ENCODE measurements around the gene SMARCA2.

SMARCA2 gene

DNA sequence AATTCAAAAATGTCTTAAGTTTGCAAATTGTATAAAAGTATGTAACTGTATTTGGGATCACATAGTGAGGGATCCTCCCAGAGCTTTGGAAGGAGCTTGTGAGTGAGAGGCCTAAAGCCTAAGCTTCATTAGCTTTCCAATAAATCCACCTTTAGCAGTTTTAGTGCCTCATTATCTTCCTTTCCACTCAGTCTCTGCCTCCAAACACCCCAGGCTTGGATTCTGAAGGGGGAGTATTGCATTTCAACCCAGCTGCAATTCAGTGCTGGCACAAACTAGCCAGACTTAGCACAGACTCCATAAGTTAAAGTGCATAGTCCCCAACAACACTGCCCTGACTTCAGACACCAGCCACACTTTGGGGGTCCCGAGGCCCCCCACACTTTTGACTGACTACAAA, 113.5 kb downstream of the SMARCA2 start:
- H3K4me3 ChIP-seq (ENCODE audit: control insufficient read depth in 1 of 7, extremely low read depth in 1 of 7, insufficient read depth in 4 of 7, low read depth in 2 of 7, low read length in 6 of 7), result no peak overlapping the region
- peaks cover 30 to 50% (median 45%) of the 10 kb centered on the region in 4 experiments for H3K36me3 ChIP-seq (ENCODE audit: control insufficient read depth in 4 of 4, insufficient read depth in 4 of 4, low read length in 3 of 4)
- no peaks in the 10 kb centered on the region for H3K27me3 ChIP-seq (replicated peaks in 2 of 5; ENCODE audit: control insufficient read depth in 4 of 5, insufficient read depth in 5 of 5, low read length in 4 of 5)
- ChIA-PET CTCF (interaction anchor here (0.7 to 16.4 kb wide), 5 partner anchors 12 to 48 kb away, joined by 3 to 272 read pairs (median 5); no protein-coding TSS in a partner anchor), POLR2A (no interaction called here)
- H3K27ac ChIP-seq (ENCODE audit: insufficient read depth in 1 of 2, low read depth in 1 of 2, low read length in 2 of 2, poor library complexity in 1 of 2, severe bottlenecking in 2 of 2), result peak overlapping the region; percentile 2 to 52
- H3K4me1 ChIP-seq (ENCODE audit: control extremely low read depth in 1 of 4, control insufficient read depth in 4 of 4, insufficient read depth in 4 of 4, low read length in 3 of 4), result peaks cover 6 to 30% (median 14%) of the 10 kb centered on the region in 4 experiments
- DNase-seq, result no peak
- no peaks in the 10 kb centered on the region for H3K9me3 ChIP-seq (ENCODE audit: control extremely low read depth in 1 of 5, control insufficient read depth in 4 of 5, insufficient read depth in 2 of 5, low read depth in 1 of 5, low read length in 4 of 5)
- WGBS (ENCODE audit: insufficient coverage), result 50% methylated on average over 1 of the region's 1 CpG

DNA sequence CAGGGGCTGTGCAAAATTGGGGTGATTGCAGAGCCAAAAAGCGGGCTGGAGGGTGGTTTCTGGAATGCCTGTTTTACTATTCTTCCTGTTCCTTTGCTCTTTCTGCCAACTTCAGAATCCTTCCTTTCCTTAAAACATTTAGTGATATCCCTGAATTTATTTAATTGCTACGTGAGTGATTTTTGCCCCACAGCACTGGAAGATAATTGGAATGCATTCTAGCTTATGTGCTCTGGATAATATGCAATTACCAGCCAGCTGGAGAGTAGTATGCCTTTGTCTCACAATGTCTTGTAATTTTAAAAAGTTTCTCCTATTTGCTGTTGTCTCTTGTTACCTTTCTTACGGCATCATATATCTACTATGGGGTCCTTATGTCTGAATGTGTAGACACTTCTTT, 115.8 kb downstream of the SMARCA2 start:
- Histone ChIP-seq H3K27ac (ENCODE audit: insufficient read depth in 1 of 2, low read depth in 1 of 2, low read length in 2 of 2, poor library complexity in 1 of 2, severe bottlenecking in 2 of 2) (no peak overlapping the region), H3K4me3 (ENCODE audit: control insufficient read depth in 1 of 7, extremely low read depth in 1 of 7, insufficient read depth in 4 of 7, low read depth in 2 of 7, low read length in 6 of 7) (no peak overlapping the region), H3K4me1 (ENCODE audit: control extremely low read depth in 1 of 4, control insufficient read depth in 4 of 4, insufficient read depth in 4 of 4, low read length in 3 of 4) (peaks cover 4 to 23% (median 10%) of the 10 kb centered on the region in 4 experiments), H3K36me3 (ENCODE audit: control insufficient read depth in 4 of 4, insufficient read depth in 4 of 4, low read length in 3 of 4) (peaks cover 24 to 50% (median 43%) of the 10 kb centered on the region in 4 experiments), H3K9me3 (ENCODE audit: control extremely low read depth in 1 of 5, control insufficient read depth in 4 of 5, insufficient read depth in 2 of 5, low read depth in 1 of 5, low read length in 4 of 5) (no peaks in the 10 kb centered on the region), H3K27me3 (replicated peaks in 2 of 5; ENCODE audit: control insufficient read depth in 4 of 5, insufficient read depth in 5 of 5, low read length in 4 of 5) (no peaks in the 10 kb centered on the region)
- CTCF ChIA-PET, result interaction anchor here (1.0 to 16.4 kb wide), 9 partner anchors 9 to 713 kb away, joined by 3 to 272 read pairs (median 8); partner anchors contain the start of gene PUM3
- DNase-seq, result no peak
- POLR2A ChIA-PET, result no interaction called here
- 100% methylated on average over 1 of the region's 3 CpGs for WGBS (ENCODE audit: insufficient coverage)

DNA sequence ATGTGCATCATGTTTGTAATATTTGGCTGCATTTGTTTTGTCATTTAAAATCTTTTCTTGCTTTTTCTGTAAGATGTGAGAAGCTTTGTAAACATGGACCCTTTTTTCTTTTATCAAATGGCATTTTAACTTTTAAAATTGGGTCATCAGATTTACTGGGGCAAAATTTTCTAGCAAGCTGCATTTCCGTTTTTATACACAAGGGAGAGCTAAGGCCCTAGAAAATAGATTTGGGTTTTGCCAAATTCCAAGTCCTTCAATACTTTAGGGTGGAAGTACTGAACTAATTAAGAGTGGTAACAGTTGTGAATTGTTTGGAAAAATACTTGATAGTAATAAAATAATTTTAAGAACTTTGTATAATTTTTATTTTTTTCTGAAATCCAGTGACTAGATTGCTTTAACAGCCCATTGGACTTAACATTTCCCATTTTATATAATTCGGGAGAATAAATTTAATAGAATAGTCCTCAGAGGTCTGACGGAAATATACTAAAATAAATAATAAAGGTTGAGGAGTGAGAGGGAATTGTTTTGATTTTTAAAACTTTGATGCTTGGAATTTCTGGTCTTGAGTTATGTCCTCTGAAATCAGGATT, 117.4 kb downstream of the SMARCA2 start:
- Histone ChIP-seq H3K27ac (ENCODE audit: insufficient read depth in 1 of 2, low read depth in 1 of 2, low read length in 2 of 2, poor library complexity in 1 of 2, severe bottlenecking in 2 of 2) (no peak overlapping the region), H3K27me3 (replicated peaks in 2 of 5; ENCODE audit: control insufficient read depth in 4 of 5, insufficient read depth in 5 of 5, low read length in 4 of 5) (no peaks in the 10 kb centered on the region), H3K4me3 (ENCODE audit: control insufficient read depth in 1 of 7, extremely low read depth in 1 of 7, insufficient read depth in 4 of 7, low read depth in 2 of 7, low read length in 6 of 7) (no peak overlapping the region), H3K4me1 (ENCODE audit: control extremely low read depth in 1 of 4, control insufficient read depth in 4 of 4, insufficient read depth in 4 of 4, low read length in 3 of 4) (peaks cover 0 to 7% (median 0%) of the 10 kb centered on the region in 4 experiments), H3K36me3 (ENCODE audit: control insufficient read depth in 4 of 4, insufficient read depth in 4 of 4, low read length in 3 of 4) (peaks cover 28 to 58% (median 39%) of the 10 kb centered on the region in 4 experiments), H3K9me3 (ENCODE audit: control extremely low read depth in 1 of 5, control insufficient read depth in 4 of 5, insufficient read depth in 2 of 5, low read depth in 1 of 5, low read length in 4 of 5) (no peaks in the 10 kb centered on the region)
- 60% methylated on average over 1 of the region's 3 CpGs for WGBS (ENCODE audit: insufficient coverage)
- ChIA-PET POLR2A (no interaction called here), CTCF (interaction anchor here (1.0 to 16.4 kb wide), 11 partner anchors 9 to 708 kb away, joined by 3 to 272 read pairs (median 8); no protein-coding TSS in a partner anchor)
- peak; percentile 39 to 65 (median 59) for DNase-seq

- CTCF ChIA-PET, result interaction anchor here (0.7 to 16.4 kb wide), 12 partner anchors 8 to 703 kb away, joined by 3 to 272 read pairs (median 3); no protein-coding TSS in a partner anchor
- 100% methylated on average over 2 of the region's 2 CpGs for WGBS (ENCODE audit: insufficient coverage)
- H3K9me3 ChIP-seq (ENCODE audit: control extremely low read depth in 1 of 5, control insufficient read depth in 4 of 5, insufficient read depth in 2 of 5, low read depth in 1 of 5, low read length in 4 of 5), result no peaks in the 10 kb centered on the region
These were observed 119.2 kb downstream of the SMARCA2 start for GRCh38 chr9:2134391-2134790.

GRCh38 chr9:2138646-2139045, 123.5 kb downstream of the SMARCA2 start:
- no peak overlapping the region for H3K27ac ChIP-seq (ENCODE audit: insufficient read depth in 1 of 2, low read depth in 1 of 2, low read length in 2 of 2, poor library complexity in 1 of 2, severe bottlenecking in 2 of 2)
- no peak for DNase-seq
- H3K36me3 ChIP-seq (ENCODE audit: control insufficient read depth in 4 of 4, insufficient read depth in 4 of 4, low read length in 3 of 4), result peaks cover 13 to 63% (median 42%) of the 10 kb centered on the region in 4 experiments
- CTCF ChIA-PET, result interaction anchor here (1.6 to 3.1 kb wide), 4 partner anchors 11 to 42 kb away, joined by 3 to 17 read pairs (median 6); no protein-coding TSS in a partner anchor
- POLR2A ChIA-PET, result no interaction called here
- H3K4me1 ChIP-seq (ENCODE audit: control extremely low read depth in 1 of 4, control insufficient read depth in 4 of 4, insufficient read depth in 4 of 4, low read length in 3 of 4), result peaks cover 0 to 13% (median 4%) of the 10 kb centered on the region in 4 experiments
- 96% methylated on average over 4 of the region's 4 CpGs for WGBS (ENCODE audit: insufficient coverage)
- H3K9me3 ChIP-seq (ENCODE audit: control extremely low read depth in 1 of 5, control insufficient read depth in 4 of 5, insufficient read depth in 2 of 5, low read depth in 1 of 5, low read length in 4 of 5), result no peaks in the 10 kb centered on the region
- no peak overlapping the region for H3K4me3 ChIP-seq (ENCODE audit: control insufficient read depth in 1 of 7, extremely low read depth in 1 of 7, insufficient read depth in 4 of 7, low read depth in 2 of 7, low read length in 6 of 7)
- H3K27me3 ChIP-seq (replicated peaks in 2 of 5; ENCODE audit: control insufficient read depth in 4 of 5, insufficient read depth in 5 of 5, low read length in 4 of 5), result no peaks in the 10 kb centered on the region

More at GRCh38 chr9:2134391-2134790, 119.2 kb downstream of the SMARCA2 start:
- Histone ChIP-seq H3K4me3 (ENCODE audit: control insufficient read depth in 1 of 7, extremely low read depth in 1 of 7, insufficient read depth in 4 of 7, low read depth in 2 of 7, low read length in 6 of 7) (no peak overlapping the region), H3K4me1 (ENCODE audit: control extremely low read depth in 1 of 4, control insufficient read depth in 4 of 4, insufficient read depth in 4 of 4, low read length in 3 of 4) (peaks cover 0 to 6% (median 0%) of the 10 kb centered on the region in 4 experiments), H3K27ac (ENCODE audit: insufficient read depth in 1 of 2, low read depth in 1 of 2, low read length in 2 of 2, poor library complexity in 1 of 2, severe bottlenecking in 2 of 2) (no peak overlapping the region), H3K36me3 (ENCODE audit: control insufficient read depth in 4 of 4, insufficient read depth in 4 of 4, low read length in 3 of 4) (peaks cover 18 to 59% (median 36%) of the 10 kb centered on the region in 4 experiments), H3K27me3 (replicated peaks in 2 of 5; ENCODE audit: control insufficient read depth in 4 of 5, insufficient read depth in 5 of 5, low read length in 4 of 5) (no peaks in the 10 kb centered on the region)
- DNase-seq, result no peak
- POLR2A ChIA-PET, result interaction anchor here (0.6 kb wide), 1 partner anchor 29 kb away, joined by 3 read pairs; no protein-coding TSS in a partner anchor

- H3K4me1 ChIP-seq (ENCODE audit: control extremely low read depth in 1 of 4, control insufficient read depth in 4 of 4, insufficient read depth in 4 of 4, low read length in 3 of 4), result peaks cover 0 to 15% (median 4%) of the 10 kb centered on the region in 4 experiments
- ChIA-PET POLR2A (interaction anchor here (0.7 kb wide), 1 partner anchor 14 kb away, joined by 4 read pairs; no protein-coding TSS in a partner anchor), CTCF (interaction anchor here (0.8 to 2.0 kb wide), 3 partner anchors 12 to 41 kb away, joined by 3 to 10 read pairs (median 6); no protein-coding TSS in a partner anchor)
- H3K36me3 ChIP-seq (ENCODE audit: control insufficient read depth in 4 of 4, insufficient read depth in 4 of 4, low read length in 3 of 4), result peaks cover 12 to 54% (median 31%) of the 10 kb centered on the region in 4 experiments
- H3K27me3 ChIP-seq (replicated peaks in 2 of 5; ENCODE audit: control insufficient read depth in 4 of 5, insufficient read depth in 5 of 5, low read length in 4 of 5), result no peaks in the 10 kb centered on the region
- no peak for DNase-seq
- H3K4me3 ChIP-seq (ENCODE audit: control insufficient read depth in 1 of 7, extremely low read depth in 1 of 7, insufficient read depth in 4 of 7, low read depth in 2 of 7, low read length in 6 of 7), result no peak overlapping the region
- H3K9me3 ChIP-seq (ENCODE audit: control extremely low read depth in 1 of 5, control insufficient read depth in 4 of 5, insufficient read depth in 2 of 5, low read depth in 1 of 5, low read length in 4 of 5), result no peaks in the 10 kb centered on the region
- no peak overlapping the region for H3K27ac ChIP-seq (ENCODE audit: insufficient read depth in 1 of 2, low read depth in 1 of 2, low read length in 2 of 2, poor library complexity in 1 of 2, severe bottlenecking in 2 of 2)
- 95% methylated on average over 4 of the region's 4 CpGs for WGBS (ENCODE audit: insufficient coverage)
These were observed 125.6 kb downstream of the SMARCA2 start for GRCh38 chr9:2140600-2141223.
